Natural killer cell (primary cell): ENCODE data around the gene RAC2. TPM values are rescaled to one million over a fixed set of nuclear protein-coding genes. Genes with fewer than 3 reads are reported as not detected.

ENCODE experiments used
- ATAC-seq, 3 donors: fragments of 150-1000 bp in 2 of 3; fragments of 200-7000 bp in 1 of 3; cut with Tn5 transposase; 1 replicate in 1 of 3; 2 replicates in 2 of 3; pipeline ENCODE4 v1.10.0; 2021; ENCODE audit warnings: mild to moderate bottlenecking in 2 of 3, moderate library complexity in 2 of 3
- DNase-seq, 2 donors: peaks; one replicate each; pipeline versions ENCODE4 v3.0.0 to v3.0.0-alpha.2; 2013 to 2021; ENCODE audit warnings: mixed read lengths in 1 of 2
- H3K27ac ChIP-seq: one replicate; pipeline ENCODE4 v1.5.1; 2013; ENCODE audit warnings: mild to moderate bottlenecking, low read length
- H3K27me3 ChIP-seq: one replicate; pipeline ENCODE4 v1.6.1; 2013; ENCODE audit warnings: low read length; ENCODE audit not compliant: control insufficient read depth, insufficient read depth
- H3K36me3 ChIP-seq: one replicate; pipeline ENCODE4 v1.6.1; 2013; ENCODE audit warnings: low read length; ENCODE audit not compliant: control insufficient read depth, insufficient read depth
- H3K4me1 ChIP-seq: one replicate; pipeline ENCODE4 v1.6.1; 2013; ENCODE audit warnings: low read length; ENCODE audit not compliant: control insufficient read depth, insufficient read depth
- H3K4me3 ChIP-seq: one replicate; pipeline ENCODE4 v1.5.1; 2013; ENCODE audit warnings: low read length
- H3K9me3 ChIP-seq: one replicate; pipeline ENCODE4 v1.6.1; 2013; ENCODE audit warnings: low read length; ENCODE audit not compliant: control insufficient read depth, insufficient read depth
- H3K27ac Mint-ChIP-seq, 2 donors: one replicate each; pipeline ENCODE4 v1.8.0; 2022; ENCODE audit warnings: mild to moderate bottlenecking in 2 of 2, mixed read lengths in 2 of 2, moderate library complexity in 1 of 2
- H3K27me3 Mint-ChIP-seq, 2 donors: one replicate each; pipeline ENCODE4 v1.8.0; 2022; ENCODE audit warnings: low read depth in 2 of 2, mixed read lengths in 2 of 2
- H3K36me3 Mint-ChIP-seq: one replicate; pipeline ENCODE4 v1.8.0; 2022; ENCODE audit warnings: mixed read lengths
- H3K4me1 Mint-ChIP-seq, 2 donors: one replicate each; pipeline ENCODE4 v1.8.0; 2022; ENCODE audit warnings: mixed read lengths in 2 of 2
- H3K4me3 Mint-ChIP-seq: one replicate; pipeline ENCODE4 v1.8.0; 2022; ENCODE audit warnings: mild to moderate bottlenecking, moderate library complexity, mixed read lengths
- H3K9me3 Mint-ChIP-seq, 2 donors: one replicate each; pipeline ENCODE4 v1.8.0; 2022; ENCODE audit warnings: mixed read lengths in 2 of 2
- CTCF ChIP-seq: fragments of 200-600 bp; IDR thresholded peaks from one replicate; pipeline ENCODE4 v1.8.0; 2022; ENCODE audit warnings: antibody characterized with exemption
- WGBS: methylation state at CpG from one replicate; pipeline ENCODE4 v1.1.7; 2013; ENCODE audit warnings: missing lambda C conversion rate; ENCODE audit not compliant: insufficient coverage; 5-methylcytosine and 5-hydroxymethylcytosine counted together
- intact Hi-C: fragments of 100-400 bp; cut with micrococcal nuclease; formaldehyde crosslinking; loops from one replicate; pipeline ENCODE4 v1.14.2; 2022
- total RNA-seq, 4 donors: library from RNA; stranded (reverse); fragments of 120-200 nt in 1 of 4; gene quantifications; one replicate each; pipeline versions ENCODE4 v1.2.3 to v1.2.4, GENCODE V29; 2013 to 2022

RAC2 gene
- total RNA-seq, 3 donors from 2014 or later (not counting 1 experiment from before 2014, with no cell fraction given) = 647 to 744 (median 741) TPM

GRCh38 chr22:37260901-37261336, 16.9 kb upstream of the RAC2 start:
- WGBS = 21% methylated on average over 14 of the region's 14 CpGs
- no peak overlapping the region for H3K27ac ChIP-seq
- peak; percentile 78 to 96 (median 93) for ATAC-seq
- H3K9me3 ChIP-seq = peaks cover 11% of the 10 kb centered on the region
- peaks cover 9 to 17% of the 10 kb centered on the region in 2 donors for H3K4me1 Mint-ChIP-seq
- TF ChIP-seq CTCF = peak; percentile 90
- no peaks in the 10 kb centered on the region for H3K36me3 ChIP-seq
- no peak overlapping the region for H3K4me3 Mint-ChIP-seq
- H3K36me3 Mint-ChIP-seq = no peaks in the 10 kb centered on the region
- H3K27me3 Mint-ChIP-seq = peaks cover 0 to 9% of the 10 kb centered on the region in 2 donors
- no peak overlapping the region for H3K4me3 ChIP-seq
- H3K27me3 ChIP-seq = no peaks in the 10 kb centered on the region
- intact Hi-C loops = loop anchor here (1.0 to 5.0 kb wide), 3 partner anchors 22 to 183 kb away; no protein-coding TSS in a partner anchor
- H3K27ac Mint-ChIP-seq = peak overlapping the region in 1 of 2 donors; percentile 73
- no peaks in the 10 kb centered on the region for H3K9me3 Mint-ChIP-seq
- peaks cover 22% of the 10 kb centered on the region for H3K4me1 ChIP-seq
- peak; percentile 53 to 83 for DNase-seq

GRCh38 chr22:37260155-37260795, 16.2 kb upstream of the RAC2 start:
- WGBS = 75% methylated on average over 15 of the region's 15 CpGs
- no peaks in the 10 kb centered on the region for H3K9me3 Mint-ChIP-seq
- Histone ChIP-seq H3K4me1 (peaks cover 22% of the 10 kb centered on the region), H3K27me3 (no peaks in the 10 kb centered on the region), H3K36me3 (no peaks in the 10 kb centered on the region), H3K27ac (no peak overlapping the region), H3K4me3 (no peak overlapping the region), H3K9me3 (peaks cover 11% of the 10 kb centered on the region)
- no peak for TF ChIP-seq CTCF
- peaks cover 0 to 14% of the 10 kb centered on the region in 2 donors for H3K27me3 Mint-ChIP-seq
- DNase-seq (no peak), ATAC-seq (no peak)
- no peaks in the 10 kb centered on the region for H3K36me3 Mint-ChIP-seq
- intact Hi-C loops = loop anchor here (2.0 to 5.0 kb wide), 2 partner anchors 21 to 33 kb away; no protein-coding TSS in a partner anchor
- no peak overlapping the region for H3K4me3 Mint-ChIP-seq
- H3K4me1 Mint-ChIP-seq = peaks cover 9 to 17% of the 10 kb centered on the region in 2 donors
- peak overlapping the region in 1 of 2 donors; percentile 73 for H3K27ac Mint-ChIP-seq

- H3K27ac Mint-ChIP-seq = peak overlapping the region in 1 of 2 donors; percentile 60
- ATAC-seq (no peak), DNase-seq (peak in 1 of 2 donors; percentile 73)
- no peaks in the 10 kb centered on the region for H3K36me3 Mint-ChIP-seq
- Histone ChIP-seq H3K27ac (no peak overlapping the region), H3K4me3 (no peak overlapping the region), H3K36me3 (no peaks in the 10 kb centered on the region), H3K9me3 (peaks cover 9% of the 10 kb centered on the region), H3K4me1 (peaks cover 22% of the 10 kb centered on the region), H3K27me3 (no peaks in the 10 kb centered on the region)
- no peak overlapping the region for H3K4me3 Mint-ChIP-seq
- TF ChIP-seq CTCF = no peak
- intact Hi-C loops = loop anchor here (2.0 to 5.0 kb wide), 2 partner anchors 21 to 32 kb away; no protein-coding TSS in a partner anchor
- H3K27me3 Mint-ChIP-seq = peaks cover 0 to 16% of the 10 kb centered on the region in 2 donors
- H3K9me3 Mint-ChIP-seq = no peaks in the 10 kb centered on the region
- H3K4me1 Mint-ChIP-seq = peaks cover 9 to 17% of the 10 kb centered on the region in 2 donors
- WGBS = 24% methylated on average over 23 of the region's 23 CpGs
Measured at GRCh38 chr22:37259540-37260029, 15.5 kb upstream of the RAC2 start.
